Uterus (tissue), 4 donors: ENCODE data around the gene ZMAT5. TPM values are rescaled to one million over a fixed set of nuclear protein-coding genes. Genes with fewer than 3 reads are reported as not detected.

Experiments used
- DNase-seq, 2 donors: peaks; one replicate each; pipeline ENCODE4 v3.0.0-alpha.2; 2019 to 2020
- H3K27ac ChIP-seq, 2 donors: fragments of 200-600 bp; sonication (generic); 1 replicate in 1 of 2; 2 replicates in 1 of 2; pipeline ENCODE4 v1.5.1; 2016 to 2018
- H3K27me3 ChIP-seq, 2 donors: fragments of 200-600 bp; sonication (generic); one replicate each; pipeline ENCODE4 v1.5.1; 2018 to 2019; ENCODE audit warnings: control low read depth in 1 of 2
- H3K36me3 ChIP-seq, 2 donors: fragments of 200-600 bp; sonication (generic); one replicate each; pipeline ENCODE4 v1.5.1; 2019; ENCODE audit warnings: control low read depth in 1 of 2
- H3K4me1 ChIP-seq, 2 donors: fragments of 200-600 bp; sonication (generic); one replicate each; pipeline ENCODE4 v1.5.1; 2018 to 2019; ENCODE audit warnings: control low read depth in 1 of 2
- H3K4me3 ChIP-seq, 2 donors: fragments of 200-600 bp; sonication (generic); 1 replicate in 1 of 2; 2 replicates in 1 of 2; pipeline ENCODE4 v1.5.1; 2018 to 2019; ENCODE audit warnings: mild to moderate bottlenecking in 1 of 2
- H3K9me3 ChIP-seq, 2 donors: fragments of 200-600 bp; sonication (generic); one replicate each; pipeline ENCODE4 v1.5.1; 2019; ENCODE audit warnings: control low read depth in 1 of 2
- POLR2A ChIP-seq, 2 donors: fragments of 450-650 bp; IDR thresholded peaks; one replicate each; pipeline ENCODE4 v1.6.1; 2016; ENCODE audit warnings: antibody characterized with exemption in 2 of 2, mild to moderate bottlenecking in 1 of 2, moderate library complexity in 1 of 2
- intact Hi-C: fragments of 100-400 bp; cut with DNase I; formaldehyde crosslinking; loops from one replicate; pipeline ENCODE4 v1.15.1; 2023; ENCODE audit warnings: low total_unique reads
- total RNA-seq, 4 donors: library from RNA; depleted of rRNA in 3 of 4; stranded (reverse); fragments of >200 nt in 3 of 4; gene quantifications; one replicate each; pipeline versions ENCODE4 v1.1.0 to v1.2.4, GENCODE V29; 2014 to 2023
- TF ChIP-seq, protein P1 (sequence below), 4 experiments: fragments of 200-600 bp in 2 of 4; fragments of 450-650 bp in 2 of 4; sonication (generic) in 2 of 4; IDR thresholded peaks; one replicate each; pipeline ENCODE4 v1.5.1; 2016 to 2019; ENCODE audit warnings: antibody characterized with exemption in 4 of 4, mild to moderate bottlenecking in 2 of 4, moderate library complexity in 1 of 4
- donor health status: DM: yes; HTN: yes; CAD: no.

The ZMAT5 gene
- total RNA-seq, 4 donors from 2014 or later = 12.0 to 47.4 (median 23.4) TPM

DNA sequence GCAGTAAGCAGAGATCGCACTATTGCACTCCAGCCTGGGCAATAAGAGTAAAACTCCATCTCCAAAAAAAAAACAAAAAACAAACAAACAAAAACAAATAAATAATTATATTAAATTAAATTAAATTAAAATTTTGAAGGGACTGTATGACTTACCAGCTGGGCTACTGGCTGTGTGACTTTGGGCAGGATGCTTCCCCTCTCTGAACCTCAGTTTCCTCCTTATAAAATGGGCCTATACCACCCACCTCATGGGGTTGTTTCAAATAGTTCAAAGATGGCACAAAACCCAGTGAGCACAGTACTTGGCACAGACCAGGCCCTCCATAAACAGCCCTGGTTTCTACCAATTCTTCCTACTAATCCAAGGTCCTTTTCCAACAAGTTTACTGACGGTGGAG lies 36.4 kb upstream of the ZMAT5 start:
- no peaks in the 10 kb centered on the region for H3K27me3 ChIP-seq
- no peaks in the 10 kb centered on the region for H3K9me3 ChIP-seq
- no peak for DNase-seq
- intact Hi-C loops = no loop called here
- TF ChIP-seq POLR2A (IDR thresholded peaks at IDR 0.05) = no peak
- TF ChIP-seq, protein P1, sequence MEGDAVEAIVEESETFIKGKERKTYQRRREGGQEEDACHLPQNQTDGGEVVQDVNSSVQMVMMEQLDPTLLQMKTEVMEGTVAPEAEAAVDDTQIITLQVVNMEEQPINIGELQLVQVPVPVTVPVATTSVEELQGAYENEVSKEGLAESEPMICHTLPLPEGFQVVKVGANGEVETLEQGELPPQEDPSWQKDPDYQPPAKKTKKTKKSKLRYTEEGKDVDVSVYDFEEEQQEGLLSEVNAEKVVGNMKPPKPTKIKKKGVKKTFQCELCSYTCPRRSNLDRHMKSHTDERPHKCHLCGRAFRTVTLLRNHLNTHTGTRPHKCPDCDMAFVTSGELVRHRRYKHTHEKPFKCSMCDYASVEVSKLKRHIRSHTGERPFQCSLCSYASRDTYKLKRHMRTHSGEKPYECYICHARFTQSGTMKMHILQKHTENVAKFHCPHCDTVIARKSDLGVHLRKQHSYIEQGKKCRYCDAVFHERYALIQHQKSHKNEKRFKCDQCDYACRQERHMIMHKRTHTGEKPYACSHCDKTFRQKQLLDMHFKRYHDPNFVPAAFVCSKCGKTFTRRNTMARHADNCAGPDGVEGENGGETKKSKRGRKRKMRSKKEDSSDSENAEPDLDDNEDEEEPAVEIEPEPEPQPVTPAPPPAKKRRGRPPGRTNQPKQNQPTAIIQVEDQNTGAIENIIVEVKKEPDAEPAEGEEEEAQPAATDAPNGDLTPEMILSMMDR (IDR thresholded peaks at IDR 0.05) = no peak
- H3K36me3 ChIP-seq = no peaks in the 10 kb centered on the region
- peaks cover 0 to 9% of the 10 kb centered on the region in 2 donors for H3K4me1 ChIP-seq
- no peak overlapping the region for H3K4me3 ChIP-seq
- no peak overlapping the region for H3K27ac ChIP-seq

DNA sequence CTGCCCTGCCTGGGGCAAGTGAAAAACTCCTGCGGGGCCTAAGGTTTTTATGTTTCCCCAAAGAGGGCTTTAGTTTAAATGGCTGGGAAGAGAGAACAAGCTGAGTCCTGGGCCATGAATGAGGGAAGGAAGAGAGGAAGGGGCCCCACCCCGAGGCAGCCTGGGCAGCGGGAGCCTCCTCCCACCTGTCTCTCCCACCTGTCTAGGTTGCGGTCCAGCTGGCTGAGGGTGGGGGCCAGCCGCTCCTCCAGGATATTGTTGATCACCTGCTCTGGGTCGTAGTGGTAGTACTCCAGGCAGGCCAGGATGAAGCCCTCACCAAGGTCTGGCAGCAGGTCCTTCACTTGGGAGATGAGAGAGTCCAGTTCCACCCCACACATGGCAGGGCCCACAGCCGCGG lies 35.0 kb upstream of the ZMAT5 start:
- TF ChIP-seq, protein P1 (IDR thresholded peaks at IDR 0.05) = no peak
- no peak for TF ChIP-seq POLR2A (IDR thresholded peaks at IDR 0.05)
- H3K27ac ChIP-seq = no peak overlapping the region
- no peaks in the 10 kb centered on the region for H3K9me3 ChIP-seq
- no peaks in the 10 kb centered on the region for H3K27me3 ChIP-seq
- no peaks in the 10 kb centered on the region for H3K36me3 ChIP-seq
- H3K4me1 ChIP-seq = peaks cover 0 to 11% of the 10 kb centered on the region in 2 donors
- no peak for DNase-seq
- intact Hi-C loops = no loop called here
- no peak overlapping the region for H3K4me3 ChIP-seq

DNA sequence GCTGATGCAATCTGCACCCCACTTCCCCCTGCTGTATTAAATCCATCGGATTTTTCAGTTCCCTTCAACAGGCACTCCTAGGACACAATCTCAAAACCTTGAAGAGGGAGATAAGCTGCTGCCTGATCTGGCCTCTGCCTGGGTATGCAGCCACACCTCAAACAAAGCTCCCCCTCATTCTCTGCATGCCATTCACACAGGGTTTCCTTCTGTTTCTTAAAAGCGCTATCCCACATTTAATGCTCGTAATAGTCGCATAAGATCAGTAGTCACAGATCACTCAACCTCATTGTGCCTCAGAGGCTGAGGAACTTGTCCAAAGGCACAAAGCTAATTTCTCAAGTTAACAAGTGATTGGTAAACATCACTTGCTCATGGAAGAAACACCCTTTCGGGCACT lies 34.3 kb upstream of the ZMAT5 start:
- Histone ChIP-seq H3K4me3 (no peak overlapping the region), H3K9me3 (no peaks in the 10 kb centered on the region), H3K4me1 (peaks cover 0 to 11% of the 10 kb centered on the region in 2 donors), H3K27me3 (no peaks in the 10 kb centered on the region), H3K27ac (no peak overlapping the region), H3K36me3 (no peaks in the 10 kb centered on the region)
- DNase-seq = no peak
- intact Hi-C loops = no loop called here
- TF ChIP-seq, protein P1 (IDR thresholded peaks at IDR 0.05) = no peak
- TF ChIP-seq POLR2A (IDR thresholded peaks at IDR 0.05) = no peak

DNA sequence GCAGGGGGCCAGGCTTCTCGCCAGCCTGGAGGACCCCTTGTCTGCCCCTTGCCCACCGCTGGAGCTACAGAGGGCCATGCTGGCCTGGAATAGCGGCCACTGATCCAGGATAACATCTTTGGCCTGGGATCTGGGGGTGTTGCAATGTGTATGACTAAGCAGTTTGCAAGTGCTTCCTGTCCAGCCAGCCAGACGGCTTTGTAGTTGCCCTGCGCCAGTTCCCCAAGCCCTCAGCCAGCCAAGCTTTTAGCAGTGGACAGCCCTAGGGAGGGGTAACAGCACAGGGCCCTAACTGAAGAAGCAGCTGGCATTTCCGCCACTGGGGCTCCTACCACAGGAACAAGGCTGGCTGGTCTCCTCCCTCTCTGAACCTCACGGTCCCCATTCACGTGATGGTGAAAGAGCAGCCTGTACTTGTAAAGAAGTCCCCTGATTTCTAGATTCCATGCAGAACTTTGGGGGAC lies 32.4 kb upstream of the ZMAT5 start:
- H3K27ac ChIP-seq = peak overlapping the region; percentile 64 to 66
- no peaks in the 10 kb centered on the region for H3K36me3 ChIP-seq
- no peak overlapping the region for H3K4me3 ChIP-seq
- peak; percentile 83 to 91 for DNase-seq
- TF ChIP-seq POLR2A (IDR thresholded peaks at IDR 0.05) = no peak
- TF ChIP-seq, protein P1 (IDR thresholded peaks at IDR 0.05) = peak in 1 of 4 experiments; percentile 14
- intact Hi-C loops = no loop called here
- H3K27me3 ChIP-seq = no peaks in the 10 kb centered on the region
- H3K4me1 ChIP-seq = peaks cover 0 to 11% of the 10 kb centered on the region in 2 donors
- H3K9me3 ChIP-seq = no peaks in the 10 kb centered on the region

DNA sequence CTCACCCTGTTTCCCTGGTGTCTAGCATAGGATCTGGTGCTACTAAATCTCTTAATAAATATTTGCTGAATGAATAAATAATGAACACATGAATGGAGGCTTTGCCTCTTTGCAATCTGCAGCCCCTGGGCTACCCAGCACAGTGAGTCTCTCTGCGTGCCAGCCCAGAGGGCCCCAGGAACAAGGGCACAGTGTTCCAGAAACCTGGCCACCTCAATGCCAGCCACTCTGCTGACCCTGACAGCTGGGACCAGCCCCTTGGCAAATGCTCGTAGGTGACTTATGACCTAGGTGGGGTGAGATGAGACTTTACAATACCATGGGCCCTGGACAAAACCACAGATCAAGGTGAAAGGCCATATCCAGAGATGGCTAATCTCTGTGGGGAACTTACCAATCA lies 32.0 kb upstream of the ZMAT5 start:
- H3K36me3 ChIP-seq = no peaks in the 10 kb centered on the region
- H3K4me3 ChIP-seq = no peak overlapping the region

More for the DNA sequence above, 32.0 kb upstream of the ZMAT5 start:
- intact Hi-C loops = no loop called here
- DNase-seq = no peak
- H3K27ac ChIP-seq = peak overlapping the region; percentile 64 to 66
- H3K4me1 ChIP-seq = peaks cover 0 to 11% of the 10 kb centered on the region in 2 donors
- no peaks in the 10 kb centered on the region for H3K27me3 ChIP-seq
- no peaks in the 10 kb centered on the region for H3K9me3 ChIP-seq
- TF ChIP-seq, protein P1 (IDR thresholded peaks at IDR 0.05) = no peak
- no peak for TF ChIP-seq POLR2A (IDR thresholded peaks at IDR 0.05)
